Pulmonary artery endothelial cell (primary cell): ENCODE measurements around the gene ATP10A. TPM values are rescaled to one million over a fixed set of nuclear protein-coding genes. Genes with fewer than 3 reads are reported as not detected.
"Not testable (repeated sequence)": the region's sequence is repeated elsewhere in the genome, so short reads cannot be mapped to it uniquely, and the experiment has no call there.

Source experiments
- DNase-seq: peaks from one replicate; pipeline ENCODE4 v3.0.0-alpha.2; 2011; ENCODE audit warnings: low read depth, low spot score
- total RNA-seq: library from RNA; depleted of rRNA; stranded (reverse); fragments of >200 nt; gene quantifications from 2 replicates; pipeline ENCODE4 v1.2.3, GENCODE V29; 2014

ATP10A gene
- total RNA-seq, 1 donor from 2014 or later: not detected

DNA sequence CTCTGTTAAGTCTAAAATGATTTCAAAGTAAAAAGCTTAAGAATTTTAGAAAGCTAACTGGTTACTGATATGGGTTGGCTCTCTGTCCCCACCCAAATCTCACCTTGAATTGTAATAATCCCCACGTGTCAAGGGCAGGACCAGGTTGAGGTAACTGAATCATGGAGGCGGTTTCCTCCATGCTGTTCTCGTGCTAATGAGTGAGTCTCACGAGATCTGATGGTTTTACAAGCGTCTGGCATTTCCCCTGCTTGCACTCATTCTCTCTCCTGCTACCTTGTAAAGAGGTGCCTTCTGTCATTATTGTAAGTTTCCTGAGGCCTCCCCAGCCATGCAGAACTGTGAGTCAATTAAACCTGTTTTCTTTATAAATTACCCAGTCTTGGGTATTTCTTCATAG, 7.1 kb downstream of the ATP10A start:
- DNase-seq: not testable (repeated sequence)

DNA sequence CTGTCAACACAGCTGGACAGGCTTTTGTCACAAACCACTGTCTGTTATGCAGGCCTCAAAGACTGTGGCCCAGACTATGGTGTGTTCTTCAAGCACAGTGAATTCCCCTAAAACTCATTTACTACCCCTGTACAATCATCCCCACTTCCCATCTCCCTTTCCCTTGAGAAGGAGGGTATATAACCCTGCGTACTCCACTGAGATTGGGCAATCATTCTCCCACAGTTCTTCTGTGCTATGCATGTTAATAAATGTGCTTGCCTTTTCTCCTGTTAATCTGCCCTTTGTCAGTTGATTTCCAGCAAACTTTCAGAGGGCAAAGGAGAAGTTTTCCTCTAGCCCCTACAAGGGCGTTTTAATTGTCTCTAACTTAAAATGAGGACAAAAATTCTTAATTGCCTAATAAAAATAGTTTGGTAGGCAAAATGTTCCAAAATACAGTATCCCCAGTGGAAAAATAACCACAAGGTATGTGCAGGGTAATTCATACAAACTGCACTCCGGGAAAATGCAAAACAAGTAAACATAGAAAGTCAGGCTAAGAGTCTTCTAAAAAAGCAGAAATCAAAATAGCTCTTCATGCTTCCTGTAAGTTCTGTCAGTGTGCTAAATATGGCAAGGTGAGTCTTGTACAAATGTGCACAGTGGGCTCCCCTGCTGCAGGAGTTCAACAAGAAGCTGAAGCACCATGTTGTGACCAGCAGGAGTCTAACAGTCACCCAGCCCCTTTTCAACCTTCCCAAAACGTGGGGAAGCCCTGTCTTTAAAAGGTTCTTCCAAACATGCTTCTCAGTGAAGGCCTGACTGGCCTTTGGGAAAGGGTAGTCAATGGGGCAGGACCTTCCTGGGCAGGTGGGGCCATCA, 10.2 kb downstream of the ATP10A start:
- DNase-seq: no peak

DNA sequence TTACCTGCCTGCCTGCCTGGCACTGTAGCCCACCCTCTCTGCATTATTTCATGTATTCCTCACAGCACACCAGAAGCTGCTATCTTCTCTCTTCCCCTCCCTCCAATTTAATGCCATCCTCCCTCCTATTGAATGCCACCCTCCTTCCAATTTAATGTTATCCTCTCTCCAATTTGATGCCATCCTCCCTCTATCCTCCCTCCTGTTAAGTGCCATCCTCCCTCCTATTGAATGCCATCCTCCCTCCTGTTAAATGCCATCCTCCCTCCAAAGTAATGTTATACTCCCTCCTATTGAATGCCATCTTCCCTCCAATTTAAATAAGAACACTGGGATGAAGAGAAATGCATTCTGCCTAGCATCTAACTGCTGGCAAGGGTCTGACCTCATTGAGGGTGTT, 11.1 kb downstream of the ATP10A start:
- DNase-seq: no peak

DNA sequence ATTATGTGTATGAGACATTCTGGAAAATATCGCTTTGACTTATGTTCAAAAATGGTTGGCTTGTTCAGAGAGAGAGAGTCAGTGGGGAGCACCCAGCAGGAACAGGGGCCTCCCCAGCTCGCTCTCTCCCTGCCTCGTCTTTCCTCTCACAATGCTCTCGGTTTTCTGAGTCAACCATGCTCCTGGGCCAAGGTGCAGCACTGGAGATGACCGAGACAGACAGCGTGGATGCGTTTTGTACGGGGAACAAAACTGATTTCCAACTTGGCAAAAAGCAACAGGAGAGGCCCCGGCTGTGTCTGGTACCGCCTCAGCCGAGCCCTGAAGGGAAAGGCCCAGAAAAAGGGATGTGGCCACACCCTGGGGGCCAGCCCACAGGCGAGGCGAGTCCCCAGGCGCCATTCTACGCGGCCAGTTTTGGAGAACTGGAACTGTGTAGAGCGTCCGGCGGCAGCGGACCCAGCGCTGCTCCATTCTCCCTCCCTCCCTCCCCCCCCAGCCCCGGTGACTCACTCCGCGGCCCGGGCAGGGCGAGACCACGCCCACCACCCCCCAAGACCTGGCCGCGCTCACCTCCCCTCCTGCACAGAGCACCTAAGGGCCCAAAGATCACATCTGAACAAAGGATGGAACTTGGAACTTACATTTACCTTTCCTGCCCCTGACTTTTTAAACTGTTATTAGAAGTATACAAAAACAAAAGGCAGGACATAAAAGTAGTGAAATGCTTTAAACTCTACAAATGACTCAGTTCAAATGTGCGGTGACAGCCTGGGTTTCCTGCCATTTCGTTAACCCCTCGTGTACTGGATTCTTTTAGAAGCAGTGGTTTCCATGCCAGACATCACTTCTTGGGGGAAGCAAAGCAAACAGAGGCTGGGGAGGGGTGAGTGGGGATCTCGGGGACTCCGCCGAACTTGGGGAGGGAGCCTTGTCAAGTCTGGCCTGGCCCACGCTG, 12.7 kb downstream of the ATP10A start:
- no peak for DNase-seq

DNA sequence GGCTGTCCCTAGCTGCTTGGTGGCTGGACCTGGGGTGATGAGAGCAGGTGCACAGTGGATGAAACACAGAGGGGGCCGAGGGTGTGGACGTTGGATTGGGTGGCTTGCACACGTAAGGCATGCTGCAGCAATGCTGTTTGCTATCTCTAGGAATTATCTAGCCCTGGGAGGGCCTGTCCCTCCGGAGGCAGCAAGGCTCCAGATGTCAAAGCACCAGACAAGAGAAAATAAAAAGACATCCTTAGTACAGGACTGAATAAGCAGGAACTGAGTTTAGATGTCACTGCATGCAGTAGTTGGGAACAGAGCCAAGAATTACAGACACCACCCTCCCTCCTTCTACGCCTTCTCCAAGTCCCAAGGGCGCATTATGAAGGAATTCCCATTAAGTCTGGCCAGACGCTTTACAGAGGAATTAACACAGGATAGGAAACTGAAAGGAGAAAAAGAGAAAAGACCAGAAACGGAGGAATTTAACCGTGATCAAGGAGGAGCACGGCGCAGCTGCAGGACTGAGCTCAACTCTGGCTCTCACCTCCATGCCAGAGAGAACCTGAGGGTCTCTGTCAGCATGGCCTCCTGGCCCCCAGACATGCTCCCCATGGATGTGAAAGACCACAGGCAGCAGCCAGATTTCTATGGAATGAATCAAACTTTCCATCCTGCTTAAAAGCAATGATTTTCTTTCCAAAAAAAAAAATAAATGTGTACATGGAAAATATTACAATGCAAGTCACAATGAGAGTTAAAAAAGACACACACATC, 13.8 kb downstream of the ATP10A start:
- DNase-seq: no peak

DNA sequence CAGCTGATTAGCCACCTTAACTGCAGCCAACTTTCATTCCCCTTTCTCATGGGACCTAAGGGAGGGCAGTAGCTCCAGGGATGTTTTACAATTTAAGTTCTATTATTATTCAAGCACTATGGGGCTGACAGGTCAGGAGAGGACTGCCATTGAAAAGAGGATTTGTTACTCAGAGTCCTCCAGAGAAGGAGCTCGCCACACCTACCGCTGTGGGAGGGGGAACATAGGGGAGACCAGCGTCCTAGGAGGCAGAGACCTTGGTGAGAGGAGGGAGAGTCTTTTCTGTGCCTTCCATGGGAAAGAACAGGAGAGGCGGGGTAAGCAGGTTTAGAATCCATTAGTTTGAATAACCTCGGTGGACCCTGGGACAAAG, 14.4 kb downstream of the ATP10A start:
- DNase-seq: no peak

DNA sequence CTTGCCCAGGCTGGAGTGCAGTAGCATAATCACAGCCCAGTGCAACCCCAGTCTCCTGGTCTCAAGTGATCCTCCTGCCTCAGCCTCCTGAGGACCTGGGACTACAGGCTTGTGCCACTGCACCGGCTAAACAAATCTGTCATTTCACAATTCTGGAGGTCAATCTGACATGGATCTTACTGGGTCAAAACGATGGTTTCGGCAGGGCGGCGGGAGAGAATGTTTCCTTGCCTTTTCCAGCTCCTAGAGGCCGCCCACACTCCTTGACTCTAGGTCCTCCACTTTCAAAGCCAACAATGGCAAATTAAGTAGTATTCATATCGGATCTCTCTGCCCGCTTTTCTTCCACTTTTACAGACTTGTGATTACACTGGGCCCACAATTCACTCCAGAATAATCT, 14.8 kb downstream of the ATP10A start:
- DNase-seq: no peak

DNA sequence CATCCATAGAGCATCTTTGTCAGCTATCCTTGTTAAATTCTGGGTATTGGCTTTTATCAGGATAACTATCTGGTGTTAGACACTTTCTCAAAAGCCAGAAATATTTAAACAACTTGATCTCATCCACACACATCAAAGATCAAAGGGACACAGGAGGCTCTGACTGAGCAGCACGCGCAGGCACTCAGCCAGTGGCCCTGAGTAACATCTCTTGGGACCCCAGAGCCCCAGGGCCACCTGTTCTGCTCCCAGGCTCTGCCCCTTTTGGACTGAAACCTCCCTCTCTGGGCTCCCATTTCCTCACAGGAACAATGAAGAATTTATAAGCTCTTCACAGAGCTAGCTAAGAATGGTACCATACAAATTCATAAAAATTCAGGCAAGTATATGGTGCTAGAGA, 16.1 kb downstream of the ATP10A start:
- DNase-seq: no peak

DNA sequence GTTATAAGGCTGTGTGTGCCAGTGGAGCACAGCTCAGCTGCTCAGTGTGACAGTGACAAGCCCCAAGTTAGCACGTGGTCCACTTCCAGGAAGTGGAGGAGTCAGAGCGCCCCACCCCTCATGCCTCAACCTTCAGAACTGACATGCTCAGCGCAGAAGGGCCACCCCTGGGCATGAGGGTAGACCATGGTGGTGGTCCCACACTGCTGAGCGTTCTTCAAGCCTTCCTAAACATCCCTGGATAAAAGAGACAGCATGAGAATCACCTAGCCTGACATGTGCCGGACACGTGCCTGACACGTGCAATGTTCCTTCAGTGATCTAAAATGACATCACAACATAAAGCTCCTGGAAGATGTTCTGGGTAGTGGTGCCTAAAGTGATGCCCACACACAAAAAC, 16.8 kb downstream of the ATP10A start:
- no peak for DNase-seq

DNA sequence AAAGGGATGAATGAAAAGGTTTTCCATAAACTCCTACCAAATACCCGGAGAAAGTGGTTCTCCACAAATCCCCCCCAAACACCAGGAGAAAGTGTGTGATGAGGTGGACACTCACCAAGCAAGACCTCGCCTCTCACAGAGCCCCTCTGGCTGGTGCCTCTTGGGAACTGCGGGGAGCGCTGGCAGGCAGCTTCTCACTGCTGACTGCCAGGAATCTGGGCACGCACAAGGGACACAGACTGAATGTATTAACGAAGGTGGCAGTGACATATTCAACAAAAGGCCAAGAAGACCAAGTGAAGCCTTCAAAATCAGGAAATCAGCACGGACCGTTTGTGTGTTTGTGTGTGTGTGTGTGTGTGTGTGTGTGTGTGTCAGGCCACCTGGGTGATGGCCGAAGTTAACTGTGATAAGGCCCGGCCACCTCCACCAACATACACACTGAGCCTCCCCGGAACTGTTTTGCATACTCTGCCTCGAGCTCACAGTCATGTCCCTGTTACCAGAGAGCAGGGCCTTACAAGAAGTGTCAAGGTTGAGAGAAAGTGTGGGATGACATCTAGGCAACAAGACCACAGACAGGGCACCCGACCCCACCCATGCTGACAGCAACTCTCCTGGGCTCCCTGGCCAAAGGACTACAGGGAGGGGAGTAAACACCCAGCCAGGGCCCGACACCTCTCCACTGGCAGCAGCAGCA, 18.0 kb downstream of the ATP10A start:
- no peak for DNase-seq

DNA sequence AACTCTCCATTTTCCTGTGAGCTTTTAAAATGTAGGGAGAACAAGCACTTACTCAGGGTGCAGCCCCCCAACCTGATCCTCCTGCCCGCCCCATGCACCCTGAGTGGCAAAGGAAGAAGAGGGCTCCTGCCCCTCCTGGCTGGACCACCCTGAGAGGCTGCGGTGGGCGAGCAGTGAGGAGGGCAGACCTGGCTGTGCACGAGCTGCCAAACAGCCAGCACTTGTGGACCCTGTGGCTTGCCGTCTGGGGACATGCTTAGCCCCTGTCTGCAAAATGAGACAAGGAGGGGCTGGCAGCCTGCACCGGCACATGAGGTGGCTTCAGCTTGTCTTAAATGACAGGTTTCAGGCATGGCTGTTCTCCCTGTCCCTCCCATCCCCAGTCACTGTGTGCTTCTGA, 18.6 kb downstream of the ATP10A start:
- no peak for DNase-seq

DNA sequence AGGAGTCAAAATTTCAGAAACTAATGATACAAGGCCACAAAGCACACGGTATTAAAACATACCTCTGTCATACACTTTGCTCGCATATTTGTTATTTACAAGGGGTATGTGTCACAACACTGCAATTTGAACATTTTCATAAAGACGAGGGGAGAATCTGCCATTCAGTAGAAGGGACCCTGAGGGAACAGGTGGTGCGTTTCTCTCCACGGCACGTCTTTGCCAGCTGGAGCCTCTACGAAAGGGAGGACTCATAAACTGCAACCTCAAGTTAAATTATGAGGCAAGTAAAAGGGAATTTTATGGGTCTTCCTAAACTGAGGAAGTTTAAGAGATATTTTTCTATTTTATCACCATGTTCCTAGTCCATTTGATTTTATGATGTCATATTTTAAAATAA, 19.1 kb downstream of the ATP10A start:
- DNase-seq: no peak

DNA sequence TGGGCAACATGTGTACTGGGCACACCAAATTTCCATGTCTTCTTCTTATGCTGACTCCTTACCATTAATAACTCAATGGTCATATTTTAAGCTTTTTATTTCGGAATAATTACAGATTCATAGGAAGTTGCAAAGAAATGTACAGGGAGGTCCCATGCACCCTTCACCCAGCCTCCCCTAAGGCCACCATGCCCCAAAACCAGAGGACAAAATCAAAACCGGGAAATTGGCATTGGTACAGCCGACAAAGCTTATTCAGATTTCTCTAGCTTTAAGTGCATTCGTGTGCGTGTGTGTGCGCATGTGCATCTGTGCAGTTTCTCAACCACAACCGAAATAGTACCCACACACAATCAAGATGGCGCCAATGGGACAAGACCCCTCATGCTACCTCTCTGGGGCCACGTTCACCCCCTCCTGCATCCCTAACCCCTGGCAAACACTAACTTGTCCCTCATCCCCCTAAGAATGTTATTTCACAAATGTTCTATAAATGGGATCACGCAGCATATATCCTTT, 23.4 kb downstream of the ATP10A start:
- no peak for DNase-seq

DNA sequence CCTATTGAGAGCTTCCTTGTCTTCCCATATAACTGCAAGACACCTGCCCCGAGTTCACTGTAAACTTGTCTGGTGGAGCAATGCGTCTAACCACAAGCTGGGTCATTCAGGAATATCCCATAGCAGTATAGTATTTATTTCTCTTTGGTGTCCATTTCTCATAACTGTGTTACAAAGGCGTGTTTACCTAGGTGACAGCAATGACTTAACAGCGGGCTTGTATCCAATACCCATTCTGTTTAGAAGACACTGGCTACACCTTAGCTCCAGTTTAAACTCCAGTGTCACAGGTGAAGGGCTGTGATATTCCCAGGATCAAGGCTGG, 24.3 kb downstream of the ATP10A start:
- no peak for DNase-seq

DNA sequence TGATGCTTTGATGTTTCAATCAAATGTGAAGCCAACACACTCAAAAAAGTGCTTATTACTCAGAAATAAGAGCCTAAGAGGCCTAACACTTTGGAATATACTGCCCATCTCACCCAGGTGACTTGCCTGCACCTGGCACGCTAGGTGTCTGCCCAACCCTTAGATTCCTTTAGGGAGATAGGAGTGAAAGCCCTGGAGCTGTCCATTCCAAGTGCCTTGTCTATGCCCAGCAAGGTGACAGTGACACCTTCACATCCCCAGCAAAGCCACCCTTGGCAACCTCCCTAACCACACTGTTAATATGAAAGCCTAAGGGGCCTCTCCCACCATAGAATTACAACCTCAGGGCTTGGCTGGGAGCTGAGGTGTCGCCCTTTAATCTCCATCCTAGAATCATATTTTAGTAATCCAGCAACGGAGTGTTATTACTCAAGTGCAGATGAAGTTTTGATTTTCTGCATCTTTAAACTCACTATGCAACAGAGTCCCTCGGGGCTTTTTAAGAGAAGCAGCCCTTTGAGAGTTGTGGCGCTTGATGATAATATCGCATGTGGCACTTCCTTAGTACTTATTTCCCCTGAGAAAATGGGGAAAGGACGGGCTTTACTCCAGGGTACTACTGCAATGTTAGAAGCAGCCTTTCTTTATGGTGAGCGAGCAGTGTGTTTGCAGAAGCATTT, 24.8 kb downstream of the ATP10A start:
- no peak for DNase-seq

DNA sequence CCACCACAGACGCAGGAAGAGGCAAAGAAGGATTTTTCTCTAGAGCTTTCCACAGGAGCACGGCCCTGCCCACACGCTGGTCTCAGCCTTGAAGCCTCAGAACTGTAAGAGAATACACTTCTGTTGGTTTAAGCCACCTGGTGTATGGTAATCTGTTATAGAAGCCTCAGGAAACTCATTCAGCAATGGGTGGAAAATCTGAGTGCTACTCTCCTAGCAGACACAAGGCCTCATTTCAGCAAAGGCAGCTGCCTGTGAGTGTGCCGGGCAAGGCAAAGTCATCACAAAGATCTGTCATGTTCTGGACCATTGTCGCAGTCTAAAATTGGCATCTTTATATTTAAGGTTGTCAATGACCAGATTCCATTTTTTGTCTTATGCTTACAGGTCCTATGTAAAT, 31.0 kb downstream of the ATP10A start:
- no peak for DNase-seq

DNA sequence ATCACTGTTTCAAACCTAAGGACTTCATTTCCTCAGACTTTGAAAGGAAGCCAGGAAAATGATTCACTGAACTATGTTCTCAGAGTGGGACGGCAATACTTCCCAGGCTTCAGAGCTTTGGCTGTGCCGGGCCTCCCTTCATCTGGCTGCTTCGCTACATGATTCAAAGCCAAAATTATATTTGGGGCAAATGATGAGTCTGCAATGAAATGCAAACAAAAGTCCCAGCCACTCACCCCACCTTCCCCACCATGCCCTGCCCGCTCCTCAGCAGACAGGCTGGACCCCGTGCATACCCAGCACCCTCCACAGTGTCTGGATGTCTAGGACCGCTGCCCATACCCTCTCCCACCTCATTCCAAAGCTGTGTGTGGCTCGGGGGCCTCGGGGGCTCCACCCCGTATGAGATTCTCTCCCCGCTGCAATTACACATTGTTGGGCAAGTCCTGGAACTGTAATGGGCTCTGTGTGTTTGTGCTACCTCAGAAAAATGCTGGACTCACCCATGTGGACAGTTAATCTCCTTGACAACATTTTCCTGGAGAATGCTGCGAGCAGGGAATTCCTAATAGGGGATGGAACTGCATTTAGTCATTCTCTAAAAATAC, 32.2 kb downstream of the ATP10A start:
- no peak for DNase-seq

DNA sequence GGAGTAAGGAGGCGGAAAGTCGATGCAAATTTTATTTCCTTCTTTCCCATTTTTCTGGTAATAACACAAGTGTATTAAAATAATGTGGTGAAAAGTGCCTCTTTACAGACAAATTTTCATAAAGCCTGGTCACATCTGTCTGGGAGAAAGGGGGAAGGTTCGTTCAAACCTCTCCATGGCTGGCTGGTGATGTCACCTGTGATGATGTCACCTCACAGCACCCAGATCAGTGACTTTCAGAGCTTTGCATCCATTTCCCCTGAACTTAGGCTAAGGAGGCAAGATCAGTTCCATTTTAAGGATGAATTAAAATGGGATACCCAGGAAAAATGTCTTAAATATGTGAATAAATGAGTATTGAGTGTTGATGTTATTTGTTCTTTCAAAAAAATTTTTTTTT, 34.1 kb downstream of the ATP10A start:
- no peak for DNase-seq

DNA sequence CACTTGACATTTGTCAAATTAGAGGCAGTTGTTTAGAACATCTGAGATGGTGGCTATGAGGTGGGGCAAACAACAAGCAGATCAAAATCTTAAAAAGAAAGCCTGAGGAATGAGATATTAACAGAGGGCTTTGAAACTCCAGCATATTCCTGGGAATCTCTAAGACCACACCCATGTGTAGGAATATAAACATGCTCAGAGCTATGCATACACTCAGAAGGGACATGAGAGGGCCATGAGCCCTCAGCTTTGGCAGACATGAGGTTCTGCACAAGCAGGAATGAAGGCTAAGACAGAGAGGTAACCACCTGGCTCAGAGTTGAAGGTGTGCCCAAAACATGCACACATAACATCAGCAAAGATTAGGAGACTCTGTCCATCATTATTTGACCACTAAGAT, 37.9 kb downstream of the ATP10A start:
- no peak for DNase-seq

DNA sequence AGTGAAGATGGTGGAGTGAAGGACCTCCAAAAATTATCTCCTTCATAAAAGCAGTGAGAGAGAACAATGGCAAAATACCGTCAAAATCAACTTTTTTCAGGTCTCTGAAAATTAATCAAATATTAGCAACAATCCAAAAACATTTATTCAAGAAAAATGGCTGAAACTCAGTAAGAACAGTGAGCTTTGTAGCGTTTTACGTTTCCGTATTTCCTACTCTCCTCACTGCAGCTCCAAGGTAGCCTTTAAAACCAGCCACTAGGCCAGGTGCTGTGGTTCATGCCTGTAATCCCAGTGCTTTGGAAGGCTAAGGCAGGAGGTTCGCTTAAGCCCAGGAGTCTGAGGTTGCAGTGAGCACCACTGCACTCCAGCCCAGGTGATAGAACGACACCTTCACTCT, 38.5 kb downstream of the ATP10A start:
- DNase-seq: no peak
